SHP77 treated with DMSO at 0.1 percent for 48 hours (cell line): ENCODE data around the gene ID4.

ENCODE experiments used
- DNase-seq: peaks from one replicate; lab custom pipeline; 2025; lab: John Stamatoyannopoulos, UW

The ID4 gene

GRCh38 chr6:19836799-19837510, at the start of gene ID4:
TSS of gene ID4 (plus strand) at chr6:19837370. CDS start at chr6:19837755, 385 bp downstream.
- no peak for DNase-seq

GRCh38 chr6:19788686-19789085, 48.5 kb upstream of the ID4 start:
- DNase-seq: no peak

- DNase-seq: no peak
Observed at GRCh38 chr6:19789100-19789803, 47.9 kb upstream of the ID4 start.

- DNase-seq: no peak
Observed at GRCh38 chr6:19791267-19791666, 45.9 kb upstream of the ID4 start.

GRCh38 chr6:19795211-19795610, 42.0 kb upstream of the ID4 start:
- no peak for DNase-seq

- DNase-seq: no peak
Observed at GRCh38 chr6:19796452-19796851, 40.7 kb upstream of the ID4 start.

GRCh38 chr6:19798362-19798761, 38.8 kb upstream of the ID4 start:
- no peak for DNase-seq

GRCh38 chr6:19802656-19803055, 34.5 kb upstream of the ID4 start:
- DNase-seq: no peak

- DNase-seq: peak; percentile 34
Observed at GRCh38 chr6:19803331-19804204, 33.6 kb upstream of the ID4 start.

GRCh38 chr6:19804205-19805128, 32.7 kb upstream of the ID4 start:
- DNase-seq: peak; percentile 80

GRCh38 chr6:19805129-19805481, 32.1 kb upstream of the ID4 start:
- no peak for DNase-seq

- DNase-seq: no peak
Observed at GRCh38 chr6:19806971-19807396, 30.2 kb upstream of the ID4 start.

GRCh38 chr6:19811397-19812079, 25.6 kb upstream of the ID4 start:
- no peak for DNase-seq

- DNase-seq: peak; percentile 20
Observed at GRCh38 chr6:19812512-19813119, 24.6 kb upstream of the ID4 start.

- no peak for DNase-seq
Observed at GRCh38 chr6:19818805-19819204, 18.4 kb upstream of the ID4 start.

- DNase-seq: no peak
Observed at GRCh38 chr6:19824058-19824807, 12.9 kb upstream of the ID4 start.

- no peak for DNase-seq
Observed at GRCh38 chr6:19827247-19827646, 9.9 kb upstream of the ID4 start.

- DNase-seq: no peak
Observed at GRCh38 chr6:19827903-19828302, 9.3 kb upstream of the ID4 start.

GRCh38 chr6:19830171-19830570, 7.0 kb upstream of the ID4 start:
- no peak for DNase-seq

GRCh38 chr6:19831358-19831757, 5.8 kb upstream of the ID4 start:
- no peak for DNase-seq
